Neural progenitor cell (in vitro differentiated cells): Measurements from ENCODE around the gene SKOR1.

ENCODE experiments used
- EZH2 ChIP-seq: fragments of 200-600 bp; sonication (generic); IDR thresholded peaks from 2 replicates; pipeline ENCODE4 v1.6.1; 2017; ENCODE audit warnings: antibody characterized with exemption, mild to moderate bottlenecking, moderate library complexity
- EZH2phosphoT487 ChIP-seq: fragments of 200-600 bp; sonication (generic); IDR thresholded peaks from 2 replicates; pipeline ENCODE4 v1.6.1; 2017; ENCODE audit warnings: antibody characterized with exemption
- TF ChIP-seq, protein P1 (sequence below): fragments of 200-600 bp; sonication (generic); IDR thresholded peaks from 2 replicates; pipeline ENCODE4 v1.5.1; 2017; ENCODE audit warnings: antibody characterized with exemption, mild to moderate bottlenecking

GRCh38 chr15:67852418-67852817 is 27.1 kb downstream of the SKOR1 start:
- TF ChIP-seq, protein P1, sequence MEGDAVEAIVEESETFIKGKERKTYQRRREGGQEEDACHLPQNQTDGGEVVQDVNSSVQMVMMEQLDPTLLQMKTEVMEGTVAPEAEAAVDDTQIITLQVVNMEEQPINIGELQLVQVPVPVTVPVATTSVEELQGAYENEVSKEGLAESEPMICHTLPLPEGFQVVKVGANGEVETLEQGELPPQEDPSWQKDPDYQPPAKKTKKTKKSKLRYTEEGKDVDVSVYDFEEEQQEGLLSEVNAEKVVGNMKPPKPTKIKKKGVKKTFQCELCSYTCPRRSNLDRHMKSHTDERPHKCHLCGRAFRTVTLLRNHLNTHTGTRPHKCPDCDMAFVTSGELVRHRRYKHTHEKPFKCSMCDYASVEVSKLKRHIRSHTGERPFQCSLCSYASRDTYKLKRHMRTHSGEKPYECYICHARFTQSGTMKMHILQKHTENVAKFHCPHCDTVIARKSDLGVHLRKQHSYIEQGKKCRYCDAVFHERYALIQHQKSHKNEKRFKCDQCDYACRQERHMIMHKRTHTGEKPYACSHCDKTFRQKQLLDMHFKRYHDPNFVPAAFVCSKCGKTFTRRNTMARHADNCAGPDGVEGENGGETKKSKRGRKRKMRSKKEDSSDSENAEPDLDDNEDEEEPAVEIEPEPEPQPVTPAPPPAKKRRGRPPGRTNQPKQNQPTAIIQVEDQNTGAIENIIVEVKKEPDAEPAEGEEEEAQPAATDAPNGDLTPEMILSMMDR, result no peak
- no peak for TF ChIP-seq EZH2
- TF ChIP-seq EZH2phosphoT487, result no peak
